NCI-H1694 treated with DMSO at 0.1 percent for 48 hours (cell line): Measurements from ENCODE around the gene PRKD1.
A peak's percentile ranks its signal among the peaks of the same experiment; 100 is the strongest.

Experiments used
- DNase-seq: peaks from one replicate; lab custom pipeline; 2025; lab: John Stamatoyannopoulos, UW

The PRKD1 gene

GRCh38 chr14:29927376-29928116 is at the start of gene PRKD1:
PRKD1 (minus strand) TSS chr14:29927847.
- peak; percentile 8 for DNase-seq

- DNase-seq: no peak
Observed at GRCh38 chr14:29971101-29971500, 43.5 kb upstream of the PRKD1 start.

- DNase-seq: no peak
Observed at GRCh38 chr14:29955087-29955486, 27.4 kb upstream of the PRKD1 start.

- no peak for DNase-seq
Observed at GRCh38 chr14:29953501-29953900, 25.9 kb upstream of the PRKD1 start.

- DNase-seq: no peak
Observed at GRCh38 chr14:29944091-29944490, 16.4 kb upstream of the PRKD1 start.

GRCh38 chr14:29941401-29941800 is 13.8 kb upstream of the PRKD1 start:
- DNase-seq: no peak

- DNase-seq: no peak
Observed at GRCh38 chr14:29940482-29940881, 12.8 kb upstream of the PRKD1 start.

GRCh38 chr14:29937116-29937515 is 9.5 kb upstream of the PRKD1 start:
- no peak for DNase-seq

GRCh38 chr14:29930283-29930682 is 2.6 kb upstream of the PRKD1 start:
- no peak for DNase-seq

GRCh38 chr14:29928117-29928640 is 532 bp upstream of the PRKD1 start:
- DNase-seq: no peak

- DNase-seq: no peak
Observed at GRCh38 chr14:29926701-29927375, 809 bp downstream of the PRKD1 start.

- DNase-seq: no peak
Observed at GRCh38 chr14:29926228-29926627, 1.4 kb downstream of the PRKD1 start.

- DNase-seq: no peak
Observed at GRCh38 chr14:29925736-29926135, 1.9 kb downstream of the PRKD1 start.

- no peak for DNase-seq
Observed at GRCh38 chr14:29925101-29925722, 2.4 kb downstream of the PRKD1 start.

- DNase-seq: no peak
Observed at GRCh38 chr14:29919845-29920244, 7.8 kb downstream of the PRKD1 start.

GRCh38 chr14:29918981-29919380 is 8.7 kb downstream of the PRKD1 start:
- DNase-seq: no peak

- DNase-seq: no peak
Observed at GRCh38 chr14:29913566-29913965, 14.1 kb downstream of the PRKD1 start.

GRCh38 chr14:29911810-29912209 is 15.8 kb downstream of the PRKD1 start:
- DNase-seq: no peak

- no peak for DNase-seq
Observed at GRCh38 chr14:29908652-29909577, 18.7 kb downstream of the PRKD1 start.

GRCh38 chr14:29906256-29906870 is 21.3 kb downstream of the PRKD1 start:
- DNase-seq: no peak

GRCh38 chr14:29905543-29905942 is 22.1 kb downstream of the PRKD1 start:
- DNase-seq: no peak
